H9 (cell line): ENCODE results near the gene ARID1B. TPM values are rescaled to one million over a fixed set of nuclear protein-coding genes. Genes with fewer than 3 reads are reported as not detected.

Source experiments
- DNase-seq: peaks from one replicate; pipeline ENCODE4 v3.0.0-alpha.2; 2017
- H2AFZ ChIP-seq: one replicate; pipeline ENCODE4 v1.6.1; 2013; ENCODE audit warnings: mild to moderate bottlenecking, low read length, control low read depth, moderate library complexity
- H2AK5ac ChIP-seq: 2 replicates; pipeline ENCODE4 v1.6.1; 2013; ENCODE audit warnings: low read length, control low read depth, mixed read lengths; ENCODE audit not compliant: insufficient read length
- H2BK120ac ChIP-seq: one replicate; pipeline ENCODE4 v1.6.1; 2013; ENCODE audit warnings: low read depth, mild to moderate bottlenecking, low read length, control low read depth, inconsistent platforms; ENCODE audit not compliant: poor library complexity, severe bottlenecking
- H2BK12ac ChIP-seq: 2 replicates; pipeline ENCODE4 v1.6.1; 2013; ENCODE audit warnings: low read length, control low read depth, mixed read lengths, low read depth; ENCODE audit not compliant: insufficient read length
- H2BK15ac ChIP-seq: 2 replicates; pipeline ENCODE4 v1.6.1; 2013; ENCODE audit warnings: low read depth, low read length, control low read depth
- H2BK20ac ChIP-seq: one replicate; pipeline ENCODE4 v1.6.1; 2013; ENCODE audit warnings: low read depth, mild to moderate bottlenecking, low read length, control low read depth, inconsistent platforms; ENCODE audit not compliant: poor library complexity, severe bottlenecking
- H2BK5ac ChIP-seq: 2 replicates; pipeline ENCODE4 v1.6.1; 2013; ENCODE audit warnings: low read length, control low read depth, mixed read lengths; ENCODE audit not compliant: insufficient read length
- H3K14ac ChIP-seq: 2 replicates; pipeline ENCODE4 v1.6.1; 2013; ENCODE audit warnings: low read length, control low read depth; ENCODE audit not compliant: insufficient read depth
- H3K18ac ChIP-seq: 2 replicates; pipeline ENCODE4 v1.6.1; 2013; ENCODE audit warnings: low read depth, mild to moderate bottlenecking, mixed read lengths, low read length, control low read depth; ENCODE audit not compliant: insufficient read length
- H3K23ac ChIP-seq: 2 replicates; pipeline ENCODE4 v1.6.1; 2013; ENCODE audit warnings: low read length, control low read depth, mixed read lengths, low read depth; ENCODE audit not compliant: insufficient read length
- H3K23me2 ChIP-seq: 2 replicates; pipeline ENCODE4 v1.6.1; 2013; ENCODE audit warnings: low read depth, mild to moderate bottlenecking, mixed read lengths, low read length, control low read depth; ENCODE audit not compliant: insufficient read length, poor library complexity, severe bottlenecking
- H3K27ac ChIP-seq: 2 replicates; pipeline ENCODE4 v1.5.1; 2013; ENCODE audit warnings: low read length, control low read depth, mixed read lengths, low read depth; ENCODE audit not compliant: insufficient read length
- H3K27me3 ChIP-seq: 2 replicates; pipeline ENCODE4 v1.6.1; 2013; ENCODE audit warnings: low read length, control low read depth, inconsistent platforms; ENCODE audit not compliant: insufficient read depth
- H3K4ac ChIP-seq: 2 replicates; pipeline ENCODE4 v1.6.1; 2013; ENCODE audit warnings: low read depth, mild to moderate bottlenecking, control low read depth, inconsistent platforms, low read length, moderate library complexity
- H3K4me1 ChIP-seq: 2 replicates; pipeline ENCODE4 v1.6.1; 2013; ENCODE audit warnings: low read length, control low read depth, inconsistent platforms; ENCODE audit not compliant: insufficient read depth
- H3K4me2 ChIP-seq: 2 replicates; pipeline ENCODE4 v1.6.1; 2013; ENCODE audit warnings: low read length, control low read depth, mixed read lengths; ENCODE audit not compliant: insufficient read length, insufficient read depth
- H3K56ac ChIP-seq: 2 replicates; pipeline ENCODE4 v1.6.1; 2013; ENCODE audit warnings: low read depth, mild to moderate bottlenecking, mixed read lengths, low read length, control low read depth; ENCODE audit not compliant: insufficient read length
- H3K79me1 ChIP-seq: 2 replicates; pipeline ENCODE4 v1.6.1; 2013; ENCODE audit warnings: low read depth, mild to moderate bottlenecking, moderate library complexity, low read length, control low read depth, inconsistent platforms; ENCODE audit not compliant: insufficient read depth, poor library complexity, severe bottlenecking
- H3K79me2 ChIP-seq: 2 replicates; pipeline ENCODE4 v1.6.1; 2013; ENCODE audit warnings: low read length, control low read depth, inconsistent platforms; ENCODE audit not compliant: insufficient read depth
- H3K9ac ChIP-seq: 2 replicates; pipeline ENCODE4 v1.6.1; 2013; ENCODE audit warnings: low read length, control low read depth, mixed read lengths; ENCODE audit not compliant: insufficient read length; ENCODE audit errors: extremely low read depth
- H3K9me3 ChIP-seq: one replicate; pipeline ENCODE4 v1.6.1; 2013; ENCODE audit warnings: low read depth, low read length, inconsistent platforms; ENCODE audit not compliant: control insufficient read depth
- H3T11ph ChIP-seq: one replicate; pipeline ENCODE4 v1.6.1; 2013; ENCODE audit warnings: mild to moderate bottlenecking, low read length, control low read depth, inconsistent platforms
- H4K20me1 ChIP-seq: one replicate; pipeline ENCODE4 v1.6.1; 2013; ENCODE audit not compliant: control insufficient read depth, insufficient read length, insufficient read depth
- H4K5ac ChIP-seq: 2 replicates; pipeline ENCODE4 v1.6.1; 2013; ENCODE audit warnings: low read depth, mild to moderate bottlenecking, mixed read lengths, low read length, control low read depth; ENCODE audit not compliant: insufficient read length
- H4K8ac ChIP-seq: replicated peaks from 2 replicates; pipeline ENCODE4 v1.6.1; 2013; ENCODE audit warnings: low read length, control low read depth, mixed read lengths, low read depth; ENCODE audit not compliant: insufficient read length
- H4K91ac ChIP-seq: 2 replicates; pipeline ENCODE4 v1.6.1; 2013; ENCODE audit warnings: low read depth, mild to moderate bottlenecking, moderate library complexity, mixed read lengths, low read length, control low read depth; ENCODE audit not compliant: insufficient read length
- H3K27ac Mint-ChIP-seq, 3 experiments: 2 replicates in 2 of 3; 3 replicates in 1 of 3; pipeline ENCODE4 v1.8.0; 2020 to 2021; ENCODE audit warnings: mixed read lengths in 3 of 3, mild to moderate bottlenecking in 1 of 3, moderate library complexity in 1 of 3
- H3K27me3 Mint-ChIP-seq: 2 replicates; pipeline ENCODE4 v1.8.0; 2021; ENCODE audit warnings: low read depth, mild to moderate bottlenecking, moderate library complexity, mixed read lengths
- H3K36me3 Mint-ChIP-seq, 3 experiments: 2 replicates in 2 of 3; 3 replicates in 1 of 3; pipeline ENCODE4 v1.8.0; 2020 to 2021; ENCODE audit warnings: low read depth in 3 of 3, mixed read lengths in 3 of 3; ENCODE audit not compliant: insufficient read depth in 1 of 3
- H3K4me1 Mint-ChIP-seq, 2 experiments: 2 replicates each; pipeline ENCODE4 v1.8.0; 2020; ENCODE audit warnings: mixed read lengths in 2 of 2
- H3K4me3 Mint-ChIP-seq, 2 experiments: 2 replicates in 1 of 2; 3 replicates in 1 of 2; pipeline ENCODE4 v1.8.0; 2020 to 2021; ENCODE audit warnings: mild to moderate bottlenecking in 2 of 2, mixed read lengths in 2 of 2, moderate library complexity in 1 of 2
- H3K9me3 Mint-ChIP-seq, 2 experiments: 2 replicates in 1 of 2; 3 replicates in 1 of 2; pipeline ENCODE4 v1.8.0; 2020; ENCODE audit warnings: mild to moderate bottlenecking in 2 of 2, mixed read lengths in 2 of 2, moderate library complexity in 1 of 2
- WGBS: extraction: QIAGEN DNeasy Blood & Tissue Kit; methylation state at CpG from one replicate; pipeline ENCODE4 v1.1.7; 2013; ENCODE audit warnings: missing lambda C conversion rate, low lambda C conversion rate, mixed read lengths; ENCODE audit not compliant: insufficient read length; ENCODE audit errors: extremely low coverage; 5-methylcytosine and 5-hydroxymethylcytosine counted together
- total RNA-seq: library from RNA; stranded (reverse); gene quantifications from 2 replicates; pipeline ENCODE4 v1.2.1, GENCODE V29; 2021
- TF ChIP-seq, protein P1 (sequence below): fragments of 200-600 bp; sonication (generic); conservative IDR thresholded peaks from 3 replicates; pipeline ENCODE4 v1.8.0; 2021; ENCODE audit warnings: antibody characterized with exemption, mild to moderate bottlenecking

Gene ARID1B
- total RNA-seq, 1 experiment from 2014 or later: 88.2 TPM

DNA sequence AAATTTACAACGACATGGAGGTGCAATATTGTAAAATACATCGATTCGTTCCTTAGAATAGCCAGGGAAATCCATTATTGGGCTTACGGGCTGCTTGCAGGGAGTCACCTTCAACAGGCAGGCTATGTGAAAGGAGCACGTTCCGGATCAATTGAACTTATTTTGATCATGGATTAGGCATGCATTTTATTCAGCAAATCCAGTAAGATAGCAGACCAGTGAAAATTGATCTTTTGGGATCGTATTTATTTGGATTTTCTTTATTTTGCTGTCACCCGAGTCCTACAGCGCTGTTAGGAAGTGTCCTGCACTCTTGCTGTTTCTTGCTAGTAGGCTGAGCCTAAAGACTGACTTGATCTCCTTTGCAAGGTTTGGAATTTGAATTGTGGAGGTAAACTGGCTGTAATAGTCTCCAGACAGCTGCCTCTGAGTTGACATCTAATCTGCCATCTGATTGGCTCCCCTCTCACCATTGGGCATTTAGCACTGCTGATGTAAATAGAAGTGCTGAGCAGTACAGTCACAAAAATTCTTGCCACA is 3.0 kb downstream of the ARID1B start:
- no peak overlapping the region for H2BK12ac ChIP-seq
- Mint-ChIP-seq H3K36me3 (peaks cover under 1 to 3% (median 3%) of the 10 kb centered on the region in 3 experiments; a peak in 5 of 7 replicates), H3K4me3 (peak overlapping the region; percentile 86 to 91), H3K27ac (peak overlapping the region; percentile 52 to 91 (median 89); a peak in 6 of 7 replicates), H3K27me3 (no peaks in the 10 kb centered on the region), H3K4me1 (peaks cover 50 to 65% of the 10 kb centered on the region in 2 experiments), H3K9me3 (no peaks in the 10 kb centered on the region; a peak in 1 of 5 replicates)
- no peak overlapping the region for H2BK120ac ChIP-seq
- no peak overlapping the region for H3K56ac ChIP-seq
- no CpG with 5 or more reads among the region's 9 CpGs for WGBS
- no peak overlapping the region for H4K8ac ChIP-seq
- H3T11ph ChIP-seq: no peak overlapping the region
- no peak overlapping the region for H4K91ac ChIP-seq
- H2AFZ ChIP-seq: no peak overlapping the region
- H3K27me3 ChIP-seq: no peaks in the 10 kb centered on the region
- no peaks in the 10 kb centered on the region for H3K79me1 ChIP-seq
- H2BK20ac ChIP-seq: no peak overlapping the region
- H3K9ac ChIP-seq: peak overlapping the region; percentile 84
- peaks cover 15% of the 10 kb centered on the region for H3K23me2 ChIP-seq
- TF ChIP-seq, protein P1, sequence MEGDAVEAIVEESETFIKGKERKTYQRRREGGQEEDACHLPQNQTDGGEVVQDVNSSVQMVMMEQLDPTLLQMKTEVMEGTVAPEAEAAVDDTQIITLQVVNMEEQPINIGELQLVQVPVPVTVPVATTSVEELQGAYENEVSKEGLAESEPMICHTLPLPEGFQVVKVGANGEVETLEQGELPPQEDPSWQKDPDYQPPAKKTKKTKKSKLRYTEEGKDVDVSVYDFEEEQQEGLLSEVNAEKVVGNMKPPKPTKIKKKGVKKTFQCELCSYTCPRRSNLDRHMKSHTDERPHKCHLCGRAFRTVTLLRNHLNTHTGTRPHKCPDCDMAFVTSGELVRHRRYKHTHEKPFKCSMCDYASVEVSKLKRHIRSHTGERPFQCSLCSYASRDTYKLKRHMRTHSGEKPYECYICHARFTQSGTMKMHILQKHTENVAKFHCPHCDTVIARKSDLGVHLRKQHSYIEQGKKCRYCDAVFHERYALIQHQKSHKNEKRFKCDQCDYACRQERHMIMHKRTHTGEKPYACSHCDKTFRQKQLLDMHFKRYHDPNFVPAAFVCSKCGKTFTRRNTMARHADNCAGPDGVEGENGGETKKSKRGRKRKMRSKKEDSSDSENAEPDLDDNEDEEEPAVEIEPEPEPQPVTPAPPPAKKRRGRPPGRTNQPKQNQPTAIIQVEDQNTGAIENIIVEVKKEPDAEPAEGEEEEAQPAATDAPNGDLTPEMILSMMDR: no peak
- no peak overlapping the region for H2BK5ac ChIP-seq
- no peak overlapping the region for H3K23ac ChIP-seq
- peak overlapping the region; percentile 97 for H3K4me2 ChIP-seq
- no peak overlapping the region for H3K18ac ChIP-seq
- DNase-seq: no peak
- H2AK5ac ChIP-seq: no peak overlapping the region
- no peak overlapping the region for H2BK15ac ChIP-seq
- no peaks in the 10 kb centered on the region for H4K20me1 ChIP-seq
- no peak overlapping the region for H3K27ac ChIP-seq
- no peaks in the 10 kb centered on the region for H3K9me3 ChIP-seq
- H3K4ac ChIP-seq: no peak overlapping the region
- H3K79me2 ChIP-seq: peaks cover 22% of the 10 kb centered on the region; the same call in 1 of the 2 replicates
- no peak overlapping the region for H4K5ac ChIP-seq
- H3K4me1 ChIP-seq: peaks cover 2% of the 10 kb centered on the region; the same call in 1 of the 2 replicates
- no peak overlapping the region for H3K14ac ChIP-seq
